Naive B cell (primary cell): ENCODE data around the gene LAMC1. TPM values are rescaled to one million over a fixed set of nuclear protein-coding genes. Genes with fewer than 3 reads are reported as not detected.
A peak's percentile ranks its signal among the peaks of the same experiment; 100 is the strongest.

Source experiments
- ATAC-seq, 2 donors: fragments of 150-1000 bp; cut with Tn5 transposase; 2 replicates each; pipeline ENCODE4 v1.10.0; 2021; ENCODE audit warnings: low read depth in 2 of 2, mild to moderate bottlenecking in 2 of 2, moderate library complexity in 2 of 2
- DNase-seq: peaks from one replicate; pipeline ENCODE4 v3.0.0; 2022
- H3K27ac Mint-ChIP-seq, 6 donors: one replicate each; pipeline ENCODE4 v1.8.0; 2020 to 2022; ENCODE audit warnings: mild to moderate bottlenecking in 6 of 6, mixed read lengths in 6 of 6, moderate library complexity in 5 of 6, inconsistent platforms in 2 of 6
- H3K27me3 Mint-ChIP-seq, 3 donors: one replicate each; pipeline ENCODE4 v1.8.0; 2021 to 2022; ENCODE audit warnings: mixed read lengths in 3 of 3, mild to moderate bottlenecking in 1 of 3
- H3K36me3 Mint-ChIP-seq, 2 donors: one replicate each; pipeline ENCODE4 v1.8.0; 2020 to 2022; ENCODE audit warnings: mixed read lengths in 2 of 2, inconsistent platforms in 1 of 2, mild to moderate bottlenecking in 1 of 2
- H3K4me1 Mint-ChIP-seq, 3 donors: one replicate each; pipeline ENCODE4 v1.8.0; 2020 to 2022; ENCODE audit warnings: mixed read lengths in 3 of 3, inconsistent platforms in 1 of 3, mild to moderate bottlenecking in 1 of 3, moderate library complexity in 1 of 3
- H3K4me3 Mint-ChIP-seq, 8 donors: one replicate each; pipeline ENCODE4 v1.8.0; 2020 to 2022; ENCODE audit warnings: mild to moderate bottlenecking in 8 of 8, mixed read lengths in 8 of 8, moderate library complexity in 8 of 8, inconsistent platforms in 2 of 8
- H3K9me3 Mint-ChIP-seq, 7 donors: one replicate each; pipeline ENCODE4 v1.8.0; 2020 to 2022; ENCODE audit warnings: mixed read lengths in 7 of 7, mild to moderate bottlenecking in 5 of 7, inconsistent platforms in 2 of 7, moderate library complexity in 1 of 7
- polyA plus RNA-seq, 6 donors: library from polyadenylated mRNA; unstranded; fragments of 300-500 nt; fragmentation: Illumina TruSeq; gene quantifications; one replicate each; pipeline ENCODE4 v1.2.3, GENCODE V29; 2021; ENCODE audit warnings: low read depth in 6 of 6

Gene LAMC1
- polyA plus RNA-seq, 6 donors from 2014 or later: 5.9 to 17.6 (median 13.5) TPM

GRCh38 chr1:183098317-183098716 lies 75.1 kb downstream of the LAMC1 start:
- Mint-ChIP-seq H3K27me3 (no peaks in the 10 kb centered on the region), H3K4me3 (no peak overlapping the region), H3K27ac (no peak overlapping the region), H3K9me3 (no peaks in the 10 kb centered on the region), H3K36me3 (peaks cover 8 to 10% of the 10 kb centered on the region in 2 donors), H3K4me1 (peaks cover 20 to 25% (median 24%) of the 10 kb centered on the region in 3 donors)
- DNase-seq: no peak
- ATAC-seq: no peak

DNA sequence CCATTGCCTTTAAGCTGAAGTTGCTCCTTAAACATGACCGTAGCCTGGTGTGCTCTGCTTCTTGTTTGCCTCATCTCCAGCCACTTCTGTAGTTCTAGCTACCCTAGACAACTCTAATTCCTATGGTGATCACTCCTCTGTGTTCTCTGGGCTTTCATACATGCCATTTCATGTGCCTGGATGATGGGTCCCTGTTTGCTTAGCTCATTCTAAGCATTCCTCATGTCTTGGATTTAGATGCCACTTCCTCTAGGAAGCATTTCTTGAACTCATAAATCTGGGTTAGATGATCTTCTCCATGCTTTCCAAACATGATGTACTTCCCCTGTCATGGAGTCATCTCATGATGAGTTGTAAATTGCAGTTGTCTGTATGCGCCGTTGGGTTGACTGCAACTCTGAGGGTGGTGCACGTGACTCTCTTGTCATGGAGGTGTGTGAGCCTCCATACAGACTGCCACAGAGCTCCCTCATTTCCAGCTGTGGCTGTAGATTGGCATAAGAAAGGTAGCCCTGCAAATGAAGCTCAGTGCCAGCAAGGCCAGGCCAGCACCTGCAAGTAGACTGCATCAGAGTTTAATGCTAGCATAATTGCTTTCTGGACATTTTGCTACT lies 77.2 kb downstream of the LAMC1 start:
- Mint-ChIP-seq H3K27ac (no peak overlapping the region), H3K9me3 (no peaks in the 10 kb centered on the region), H3K36me3 (peaks cover 0 to 10% of the 10 kb centered on the region in 2 donors), H3K4me1 (peaks cover 15 to 18% (median 18%) of the 10 kb centered on the region in 3 donors), H3K27me3 (no peaks in the 10 kb centered on the region), H3K4me3 (no peak overlapping the region)
- ATAC-seq (no peak), DNase-seq (no peak)

DNA sequence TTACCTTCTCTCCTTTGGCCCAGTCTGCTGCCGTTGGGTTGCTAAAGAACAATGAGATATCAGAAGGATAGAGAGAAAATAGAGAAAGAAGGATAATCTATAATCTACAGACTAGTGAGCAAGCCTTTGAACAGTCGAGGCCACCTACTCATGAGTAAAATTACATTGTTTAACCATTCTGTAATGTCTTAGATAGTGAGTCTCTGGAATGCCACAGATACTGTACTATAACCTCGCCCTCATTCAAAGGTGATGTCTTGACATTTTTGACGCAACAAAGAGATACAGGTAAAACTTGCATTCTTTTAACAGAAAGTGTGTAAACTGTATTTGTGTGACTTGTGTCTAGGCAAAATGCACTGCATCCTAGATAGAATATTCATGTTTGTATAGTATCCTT lies 77.9 kb downstream of the LAMC1 start:
- H3K9me3 Mint-ChIP-seq: no peaks in the 10 kb centered on the region
- no peak overlapping the region for H3K4me3 Mint-ChIP-seq

GRCh38 chr1:183101841-183102276 lies 78.6 kb downstream of the LAMC1 start:
- peaks cover 15 to 22% (median 18%) of the 10 kb centered on the region in 3 donors for H3K4me1 Mint-ChIP-seq
- ATAC-seq: peak; percentile 96 to 98
- peak overlapping the region in 5 of 8 donors; percentile 39 to 73 (median 64) for H3K4me3 Mint-ChIP-seq

More for the DNA sequence above, 77.9 kb downstream of the LAMC1 start:
- DNase-seq: no peak
- Mint-ChIP-seq H3K4me1 (peaks cover 15 to 22% (median 18%) of the 10 kb centered on the region in 3 donors), H3K27me3 (no peaks in the 10 kb centered on the region), H3K36me3 (peaks cover 0 to 15% of the 10 kb centered on the region in 2 donors), H3K27ac (no peak overlapping the region)
- no peak for ATAC-seq

GRCh38 chr1:183103147-183103546 lies 79.9 kb downstream of the LAMC1 start:
- H3K27me3 Mint-ChIP-seq: no peaks in the 10 kb centered on the region
- DNase-seq (no peak), ATAC-seq (no peak)
- peaks cover 27 to 28% (median 28%) of the 10 kb centered on the region in 3 donors for H3K4me1 Mint-ChIP-seq
- no peak overlapping the region for H3K27ac Mint-ChIP-seq
- no peak overlapping the region for H3K4me3 Mint-ChIP-seq
- H3K36me3 Mint-ChIP-seq: peaks cover 0 to 16% of the 10 kb centered on the region in 2 donors
- H3K9me3 Mint-ChIP-seq: no peaks in the 10 kb centered on the region

More at GRCh38 chr1:183101841-183102276, 78.6 kb downstream of the LAMC1 start:
- peak; percentile 33 for DNase-seq
- H3K27me3 Mint-ChIP-seq: no peaks in the 10 kb centered on the region
- peak overlapping the region in 1 of 6 donors; percentile 84 for H3K27ac Mint-ChIP-seq
- peaks cover 0 to 15% of the 10 kb centered on the region in 2 donors for H3K36me3 Mint-ChIP-seq
- no peaks in the 10 kb centered on the region for H3K9me3 Mint-ChIP-seq

- Mint-ChIP-seq H3K36me3 (peaks cover 2 to 20% of the 10 kb centered on the region in 2 donors), H3K27me3 (no peaks in the 10 kb centered on the region), H3K27ac (no peak overlapping the region), H3K9me3 (no peaks in the 10 kb centered on the region), H3K4me3 (no peak overlapping the region), H3K4me1 (peaks cover 27 to 32% (median 28%) of the 10 kb centered on the region in 3 donors)
- no peak for ATAC-seq
- DNase-seq: no peak
Measured at GRCh38 chr1:183103577-183103976, 80.4 kb downstream of the LAMC1 start.

DNA sequence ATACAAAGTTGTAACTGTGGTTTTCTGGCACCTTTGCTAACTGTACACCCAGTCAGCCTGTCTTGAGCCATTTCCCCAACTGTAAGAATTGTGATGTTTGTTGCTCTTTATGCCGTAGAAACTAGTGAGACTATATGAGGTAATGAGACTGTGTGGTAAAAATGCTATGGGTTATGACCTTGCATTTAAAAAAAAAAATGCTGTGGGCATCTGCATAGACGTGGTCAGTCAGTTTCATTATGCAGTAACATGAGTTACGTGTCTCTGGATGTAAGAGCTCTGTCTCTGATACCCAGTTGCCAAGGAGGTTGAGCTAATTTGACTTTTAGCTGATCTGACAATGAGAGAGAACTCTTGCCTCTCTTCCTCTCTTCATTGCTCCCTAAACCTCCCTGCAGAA lies 82.2 kb downstream of the LAMC1 start:
- DNase-seq (no peak), ATAC-seq (no peak)
- Mint-ChIP-seq H3K27me3 (no peaks in the 10 kb centered on the region), H3K36me3 (peaks cover 20 to 33% of the 10 kb centered on the region in 2 donors), H3K4me3 (no peak overlapping the region), H3K4me1 (peaks cover 27 to 36% (median 28%) of the 10 kb centered on the region in 3 donors), H3K27ac (no peak overlapping the region), H3K9me3 (no peaks in the 10 kb centered on the region)

DNA sequence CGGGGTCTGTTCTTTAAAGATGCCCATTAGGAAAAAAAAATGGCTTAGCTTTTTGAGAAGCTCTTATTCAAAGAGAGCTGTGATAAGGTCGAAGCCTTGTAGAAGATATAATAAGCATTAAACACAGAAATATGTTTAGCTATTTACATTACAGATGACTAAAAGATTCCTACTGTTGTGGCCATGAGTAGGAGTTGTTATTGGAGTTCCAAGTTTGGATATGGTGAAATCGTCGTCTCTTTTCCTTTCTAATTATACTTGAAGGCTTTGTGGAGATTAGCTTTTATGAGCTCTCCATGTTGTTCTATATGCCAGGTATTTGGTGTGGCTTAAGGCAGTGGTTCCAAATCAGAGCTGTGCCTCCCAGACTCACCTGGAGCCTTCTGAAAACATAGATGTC lies 82.9 kb downstream of the LAMC1 start:
- H3K4me1 Mint-ChIP-seq: peaks cover 27 to 36% (median 28%) of the 10 kb centered on the region in 3 donors
- peaks cover 23 to 36% of the 10 kb centered on the region in 2 donors for H3K36me3 Mint-ChIP-seq
- no peak overlapping the region for H3K4me3 Mint-ChIP-seq
- DNase-seq (no peak), ATAC-seq (no peak)
- H3K27me3 Mint-ChIP-seq: no peaks in the 10 kb centered on the region
- no peaks in the 10 kb centered on the region for H3K9me3 Mint-ChIP-seq
- no peak overlapping the region for H3K27ac Mint-ChIP-seq

GRCh38 chr1:183106746-183107145 lies 83.5 kb downstream of the LAMC1 start:
- peaks cover 23 to 36% of the 10 kb centered on the region in 2 donors for H3K36me3 Mint-ChIP-seq
- DNase-seq (no peak), ATAC-seq (no peak)
- H3K9me3 Mint-ChIP-seq: no peaks in the 10 kb centered on the region
- no peaks in the 10 kb centered on the region for H3K27me3 Mint-ChIP-seq
- no peak overlapping the region for H3K27ac Mint-ChIP-seq
- H3K4me1 Mint-ChIP-seq: peaks cover 21 to 32% (median 23%) of the 10 kb centered on the region in 3 donors
- no peak overlapping the region for H3K4me3 Mint-ChIP-seq

GRCh38 chr1:183110326-183110880 lies 87.2 kb downstream of the LAMC1 start:
- H3K4me1 Mint-ChIP-seq: peaks cover 10 to 21% (median 10%) of the 10 kb centered on the region in 3 donors
- no peaks in the 10 kb centered on the region for H3K9me3 Mint-ChIP-seq
- no peak overlapping the region for H3K4me3 Mint-ChIP-seq
- DNase-seq (no peak), ATAC-seq (no peak)
- no peaks in the 10 kb centered on the region for H3K27me3 Mint-ChIP-seq
- no peak overlapping the region for H3K27ac Mint-ChIP-seq
- peaks cover 32 to 42% of the 10 kb centered on the region in 2 donors for H3K36me3 Mint-ChIP-seq

- DNase-seq (no peak), ATAC-seq (no peak)
- Mint-ChIP-seq H3K36me3 (peaks cover 31 to 36% of the 10 kb centered on the region in 2 donors), H3K4me1 (no peaks in the 10 kb centered on the region), H3K27me3 (no peaks in the 10 kb centered on the region), H3K9me3 (no peaks in the 10 kb centered on the region), H3K4me3 (no peak overlapping the region), H3K27ac (no peak overlapping the region)
Measured at GRCh38 chr1:183114441-183114840, 91.2 kb downstream of the LAMC1 start.

GRCh38 chr1:183116416-183116815 lies 93.2 kb downstream of the LAMC1 start:
- H3K27ac Mint-ChIP-seq: no peak overlapping the region
- DNase-seq (no peak), ATAC-seq (no peak)
- H3K36me3 Mint-ChIP-seq: peaks cover 18 to 34% of the 10 kb centered on the region in 2 donors
- H3K9me3 Mint-ChIP-seq: no peaks in the 10 kb centered on the region
- H3K4me1 Mint-ChIP-seq: no peaks in the 10 kb centered on the region
- no peaks in the 10 kb centered on the region for H3K27me3 Mint-ChIP-seq
- no peak overlapping the region for H3K4me3 Mint-ChIP-seq

- Mint-ChIP-seq H3K4me1 (peaks cover 17 to 26% (median 24%) of the 10 kb centered on the region in 3 donors), H3K4me3 (no peak overlapping the region), H3K27me3 (no peaks in the 10 kb centered on the region), H3K9me3 (no peaks in the 10 kb centered on the region), H3K36me3 (peaks cover 38 to 39% of the 10 kb centered on the region in 2 donors), H3K27ac (no peak overlapping the region)
- ATAC-seq (no peak), DNase-seq (no peak)
Measured at GRCh38 chr1:183121609-183122008, 98.4 kb downstream of the LAMC1 start.

DNA sequence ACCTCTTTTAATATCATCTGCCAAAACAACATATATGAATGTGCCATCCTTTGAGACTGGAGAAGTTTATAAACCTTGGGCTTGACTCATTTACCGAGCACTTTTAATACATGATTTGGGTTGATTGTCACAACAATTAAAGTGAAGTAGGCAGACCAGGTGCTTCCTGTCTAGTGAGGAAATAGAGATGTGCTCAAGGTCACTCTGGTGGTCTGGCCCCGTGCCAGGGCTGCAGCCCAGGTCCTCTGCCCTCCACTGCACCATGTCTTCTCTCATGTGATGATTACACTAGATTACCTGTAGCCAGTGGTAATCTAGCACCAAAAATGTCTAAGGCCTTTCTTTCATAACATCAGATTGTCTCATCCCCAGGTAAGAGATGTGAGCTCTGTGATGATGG lies 101.0 kb downstream of the LAMC1 start:
- Mint-ChIP-seq H3K36me3 (peaks cover 38 to 43% of the 10 kb centered on the region in 2 donors), H3K27ac (peak overlapping the region; percentile 32 to 86 (median 57))
- peak; percentile 66 to 84 for ATAC-seq

More for the DNA sequence above, 101.0 kb downstream of the LAMC1 start:
- no peaks in the 10 kb centered on the region for H3K27me3 Mint-ChIP-seq
- H3K4me3 Mint-ChIP-seq: peak overlapping the region in 4 of 8 donors; percentile 10 to 62 (median 25)
- DNase-seq: peak; percentile 38
- no peaks in the 10 kb centered on the region for H3K9me3 Mint-ChIP-seq
- peaks cover 21 to 33% (median 29%) of the 10 kb centered on the region in 3 donors for H3K4me1 Mint-ChIP-seq
